Esophagus muscularis mucosa (tissue), 4 donors: ENCODE data around the gene SFXN1.

Source experiments
- EP300 ChIP-seq: sonication (generic); formaldehyde crosslinking; IDR thresholded peaks from one replicate; pipeline ENCODE4 v1.6.1; 2017; ENCODE audit warnings: antibody characterized with exemption
- POLR2A ChIP-seq: fragments of 450-650 bp; IDR thresholded peaks from one replicate; pipeline ENCODE4 v1.6.1; 2017; ENCODE audit warnings: antibody characterized with exemption, moderate library complexity, mild to moderate bottlenecking, low read depth
- POLR2AphosphoS5 ChIP-seq, 2 donors: sonication (generic); formaldehyde crosslinking; IDR thresholded peaks; one replicate each; pipeline ENCODE4 v1.6.1; 2017; ENCODE audit warnings: antibody characterized with exemption in 2 of 2
- TF ChIP-seq, protein P1 (sequence below), 3 experiments: fragments of 200-600 bp in 2 of 3; fragments of 450-650 bp in 1 of 3; sonication (generic) in 2 of 3; IDR thresholded peaks; one replicate each; pipeline ENCODE4 v1.5.1; 2017 to 2019; ENCODE audit warnings: antibody characterized with exemption in 3 of 3, mild to moderate bottlenecking in 2 of 3, moderate library complexity in 1 of 3

DNA sequence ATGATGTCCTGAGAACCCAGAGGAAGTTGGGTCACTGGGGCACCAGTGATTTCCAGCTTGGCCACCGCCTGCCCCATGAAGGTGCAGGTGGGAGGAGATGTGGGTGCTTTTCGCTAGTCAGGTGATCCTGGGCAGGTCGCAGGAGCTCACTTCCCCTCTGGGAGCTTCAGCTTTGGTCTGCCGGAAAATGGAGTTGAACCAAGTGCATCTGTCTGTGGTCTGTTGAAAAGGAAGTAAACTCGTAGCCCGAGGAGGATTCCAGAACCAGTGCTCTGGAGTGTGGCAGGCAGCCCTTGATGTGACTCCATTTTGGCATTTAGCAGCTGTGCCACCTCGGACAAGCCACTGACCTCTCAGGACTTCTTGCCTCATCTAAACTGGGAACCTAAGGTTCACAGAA is 97.7 kb downstream of the SFXN1 start:
- TF ChIP-seq EP300 (no peak), POLR2AphosphoS5 (IDR thresholded peaks at IDR 0.05) (no peak), POLR2A (no peak)
- TF ChIP-seq, protein P1, sequence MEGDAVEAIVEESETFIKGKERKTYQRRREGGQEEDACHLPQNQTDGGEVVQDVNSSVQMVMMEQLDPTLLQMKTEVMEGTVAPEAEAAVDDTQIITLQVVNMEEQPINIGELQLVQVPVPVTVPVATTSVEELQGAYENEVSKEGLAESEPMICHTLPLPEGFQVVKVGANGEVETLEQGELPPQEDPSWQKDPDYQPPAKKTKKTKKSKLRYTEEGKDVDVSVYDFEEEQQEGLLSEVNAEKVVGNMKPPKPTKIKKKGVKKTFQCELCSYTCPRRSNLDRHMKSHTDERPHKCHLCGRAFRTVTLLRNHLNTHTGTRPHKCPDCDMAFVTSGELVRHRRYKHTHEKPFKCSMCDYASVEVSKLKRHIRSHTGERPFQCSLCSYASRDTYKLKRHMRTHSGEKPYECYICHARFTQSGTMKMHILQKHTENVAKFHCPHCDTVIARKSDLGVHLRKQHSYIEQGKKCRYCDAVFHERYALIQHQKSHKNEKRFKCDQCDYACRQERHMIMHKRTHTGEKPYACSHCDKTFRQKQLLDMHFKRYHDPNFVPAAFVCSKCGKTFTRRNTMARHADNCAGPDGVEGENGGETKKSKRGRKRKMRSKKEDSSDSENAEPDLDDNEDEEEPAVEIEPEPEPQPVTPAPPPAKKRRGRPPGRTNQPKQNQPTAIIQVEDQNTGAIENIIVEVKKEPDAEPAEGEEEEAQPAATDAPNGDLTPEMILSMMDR (IDR thresholded peaks at IDR 0.05) = no peak
